ENCODE data around the gene ZNF135. TPM values are rescaled to one million over a fixed set of nuclear protein-coding genes. Genes with fewer than 3 reads are reported as not detected.

Gene ZNF135
- total RNA-seq (ENCODE audit: low replicate concordance), result 3.6 and 3.9 TPM in 2 replicates

GRCh38 chr19:58059003-58059670 is at the start of gene ZNF135:
ZNF135 (plus strand) TSS chr19:58059282; CDS start chr19:58060003, 721 bp downstream.

GRCh38 chr19:58033741-58034476 is 25.2 kb upstream of the ZNF135 start, which contains the start of gene ZSCAN1:
ZSCAN1 (plus strand) TSS chr19:58034025; CDS start chr19:58037837, 3,812 bp downstream.

GRCh38 chr19:58097781-58098681 is 38.9 kb downstream of the ZNF135 start, which contains the start of gene ZSCAN18:
ZSCAN18 (minus strand) TSS chr19:58098231; CDS start chr19:58090267, 7,964 bp downstream.

Other genes starting within 250 kb of the ZNF135 start
- gene ZNF552, start 244.4 kb upstream of the ZNF135 start, total RNA-seq (ENCODE audit: low replicate concordance), result 3.4 and 3.7 TPM in 2 replicates
- gene ZNF587B, start 229.0 kb upstream of the ZNF135 start, total RNA-seq (ENCODE audit: low replicate concordance), result 13.1 and 17.8 TPM in 2 replicates
- gene ZNF587, start 209.4 kb upstream of the ZNF135 start, total RNA-seq (ENCODE audit: low replicate concordance), result 16.4 and 25.2 TPM in 2 replicates
- gene ZNF814, start 170.2 kb upstream of the ZNF135 start, total RNA-seq (ENCODE audit: low replicate concordance), result 7.5 and 7.7 TPM in 2 replicates
- gene ZNF417, start 142.7 kb upstream of the ZNF135 start, total RNA-seq (ENCODE audit: low replicate concordance), result 18.7 and 22.5 TPM in 2 replicates
- 5.1 and 12.8 TPM in 2 replicates for gene ZNF418, start 123.9 kb upstream of the ZNF135 start, total RNA-seq (ENCODE audit: low replicate concordance)
- 4.3 and 6.0 TPM in 2 replicates for gene ZNF256, start 111.6 kb upstream of the ZNF135 start, total RNA-seq (ENCODE audit: low replicate concordance)
- gene C19orf18, start 84.7 kb upstream of the ZNF135 start, total RNA-seq (ENCODE audit: low replicate concordance), result 0.23 TPM in 2 replicates
- gene ZNF606, start 56.5 kb upstream of the ZNF135 start, total RNA-seq (ENCODE audit: low replicate concordance), result 7.4 and 12.3 TPM in 2 replicates
- gene ZSCAN1, start 25.3 kb upstream of the ZNF135 start, total RNA-seq (ENCODE audit: low replicate concordance), result 0.23 TPM in 1 of 2 replicates, not detected in the other
- gene ZSCAN18, start 38.9 kb downstream of the ZNF135 start, total RNA-seq (ENCODE audit: low replicate concordance), result 12.3 and 26.2 TPM in 2 replicates
- gene ZNF329, start 91.5 kb downstream of the ZNF135 start, total RNA-seq (ENCODE audit: low replicate concordance), result 9.7 and 12.7 TPM in 2 replicates
- gene ZNF274, start 123.8 kb downstream of the ZNF135 start, total RNA-seq (ENCODE audit: low replicate concordance), result 10.6 and 23.0 TPM in 2 replicates
- gene ZNF544, start 169.6 kb downstream of the ZNF135 start, total RNA-seq (ENCODE audit: low replicate concordance), result 13.8 and 29.7 TPM in 2 replicates
- 1.6 and 2.6 TPM in 2 replicates for gene ZNF8, start 219.7 kb downstream of the ZNF135 start, total RNA-seq (ENCODE audit: low replicate concordance)
- gene ERVK3-1, start 246.1 kb downstream of the ZNF135 start, total RNA-seq (ENCODE audit: low replicate concordance), result 25.6 and 28.2 TPM in 2 replicates